Measurements from ENCODE around the gene PLXNB3.
"Not testable (repeated sequence)": the region's sequence is repeated elsewhere in the genome, so short reads cannot be mapped to it uniquely, and the experiment has no call there.

The PLXNB3 gene

GRCh38 chrX:153763989-153764755 is at the start of gene PLXNB3:
Gene PLXNB3, plus strand, starts transcription at chrX:153764249. Its CDS starts 1,287 bp downstream, at chrX:153765536.
- DNase-seq (ENCODE audit: extremely low spot score, insufficient read length, low read depth) (peak; percentile 39), FAIRE-seq (peak; percentile 77)

- DNase-seq (ENCODE audit: extremely low spot score, insufficient read length, low read depth) (no peak), FAIRE-seq (no peak)
Observed at GRCh38 chrX:153714256-153714655, 49.8 kb upstream of the PLXNB3 start.

- FAIRE-seq (no peak), DNase-seq (ENCODE audit: extremely low spot score, insufficient read length, low read depth) (no peak)
Observed at GRCh38 chrX:153717445-153717844, 46.6 kb upstream of the PLXNB3 start.

GRCh38 chrX:153719238-153719637 is 44.8 kb upstream of the PLXNB3 start:
- DNase-seq (ENCODE audit: extremely low spot score, insufficient read length, low read depth) (no peak), FAIRE-seq (no peak)

- FAIRE-seq (no peak), DNase-seq (ENCODE audit: extremely low spot score, insufficient read length, low read depth) (no peak)
Observed at GRCh38 chrX:153719701-153720100, 44.3 kb upstream of the PLXNB3 start.

- DNase-seq (ENCODE audit: extremely low spot score, insufficient read length, low read depth), result no peak
- FAIRE-seq, result no peak
Observed at GRCh38 chrX:153722704-153723350, 41.2 kb upstream of the PLXNB3 start.

- FAIRE-seq, result peak; percentile 71
Observed at GRCh38 chrX:153723351-153724251, 40.4 kb upstream of the PLXNB3 start.

GRCh38 chrX:153724252-153725038 is 39.6 kb upstream of the PLXNB3 start, which contains the start of the genes ABCD1 and BCAP31:
Gene ABCD1, plus strand, starts transcription at chrX:153724856. Its CDS starts 411 bp downstream, at chrX:153725267.
Gene BCAP31, minus strand, starts transcription at chrX:153724387. Its CDS starts 1,143 bp downstream, at chrX:153723244.
- DNase-seq (ENCODE audit: extremely low spot score, insufficient read length, low read depth) (peak; percentile 80), FAIRE-seq (peak; percentile 95)

More at GRCh38 chrX:153723351-153724251, 40.4 kb upstream of the PLXNB3 start:
- no peak for DNase-seq (ENCODE audit: extremely low spot score, insufficient read length, low read depth)

GRCh38 chrX:153725039-153725831 is 38.8 kb upstream of the PLXNB3 start:
- FAIRE-seq (no peak), DNase-seq (ENCODE audit: extremely low spot score, insufficient read length, low read depth) (no peak)

GRCh38 chrX:153725832-153726285 is 38.2 kb upstream of the PLXNB3 start:
- DNase-seq (ENCODE audit: extremely low spot score, insufficient read length, low read depth), result no peak

GRCh38 chrX:153726286-153727122 is 37.5 kb upstream of the PLXNB3 start:
- peak; percentile 100 for FAIRE-seq
- peak; percentile 53 for DNase-seq (ENCODE audit: extremely low spot score, insufficient read length, low read depth)

More at GRCh38 chrX:153725832-153726285, 38.2 kb upstream of the PLXNB3 start:
- no peak for FAIRE-seq

GRCh38 chrX:153727123-153727931 is 36.7 kb upstream of the PLXNB3 start:
- FAIRE-seq, result peak; percentile 67
- no peak for DNase-seq (ENCODE audit: extremely low spot score, insufficient read length, low read depth)

GRCh38 chrX:153728095-153728494 is 36.0 kb upstream of the PLXNB3 start:
- no peak for DNase-seq (ENCODE audit: extremely low spot score, insufficient read length, low read depth)
- no peak for FAIRE-seq

GRCh38 chrX:153728951-153729631 is 35.0 kb upstream of the PLXNB3 start:
- FAIRE-seq, result no peak
- DNase-seq (ENCODE audit: extremely low spot score, insufficient read length, low read depth), result no peak

GRCh38 chrX:153730115-153730514 is 33.9 kb upstream of the PLXNB3 start:
- not testable (repeated sequence) for DNase-seq (ENCODE audit: extremely low spot score, insufficient read length, low read depth); FAIRE-seq

- no peak for DNase-seq (ENCODE audit: extremely low spot score, insufficient read length, low read depth)
- peak; percentile 81 for FAIRE-seq
Observed at GRCh38 chrX:153731117-153731844, 32.8 kb upstream of the PLXNB3 start.

Data from GM18507 (cell line).